Thymus (tissue), 11 donors: Measurements from ENCODE around the gene VWA3B. TPM values are rescaled to one million over a fixed set of nuclear protein-coding genes. Genes with fewer than 3 reads are reported as not detected.

Experiments used
- DNase-seq, 9 donors: peaks; one replicate each; pipeline ENCODE4 v3.0.0-alpha.2; 2013; ENCODE audit warnings: low spot score in 9 of 9, low read depth in 6 of 9, missing footprints in 1 of 9
- H3K27ac ChIP-seq, 2 donors: one replicate each; pipeline ENCODE4 v1.5.1; 2013; ENCODE audit warnings: control low read depth in 1 of 2, low read depth in 1 of 2, low read length in 1 of 2, mild to moderate bottlenecking in 1 of 2, moderate library complexity in 1 of 2
- H3K27me3 ChIP-seq, 2 donors: one replicate each; pipeline ENCODE4 v1.5.1; 2013; ENCODE audit warnings: low read length in 1 of 2; ENCODE audit not compliant: control insufficient read depth in 2 of 2, insufficient read depth in 1 of 2
- H3K36me3 ChIP-seq, 2 donors: one replicate each; pipeline ENCODE4 v1.5.1; 2013; ENCODE audit warnings: low read length in 1 of 2, mild to moderate bottlenecking in 1 of 2, moderate library complexity in 1 of 2; ENCODE audit not compliant: control insufficient read depth in 2 of 2, insufficient read depth in 2 of 2
- H3K4me1 ChIP-seq, 2 donors: one replicate each; pipeline ENCODE4 v1.5.1; 2013; ENCODE audit warnings: low read length in 2 of 2; ENCODE audit not compliant: control insufficient read depth in 2 of 2, insufficient read depth in 2 of 2
- H3K4me3 ChIP-seq, 2 donors: one replicate each; pipeline ENCODE4 v1.5.1; 2013; ENCODE audit warnings: low read length in 2 of 2, control low read depth in 1 of 2, mild to moderate bottlenecking in 1 of 2
- H3K9me3 ChIP-seq, 2 donors: one replicate each; pipeline ENCODE4 v1.5.1; 2013; ENCODE audit warnings: low read length in 1 of 2, mild to moderate bottlenecking in 1 of 2; ENCODE audit not compliant: control insufficient read depth in 2 of 2, insufficient read depth in 1 of 2
- WGBS: extraction: QIAGEN DNeasy Blood & Tissue Kit; methylation state at CpG from one replicate; pipeline ENCODE4 v1.1.7; 2013; 5-methylcytosine and 5-hydroxymethylcytosine counted together
- polyA plus RNA-seq: library from polyadenylated mRNA; stranded (reverse); fragments of 200-250 nt; gene quantifications from one replicate; pipeline ENCODE4 v1.2.3, GENCODE V29; 2013
- total RNA-seq: library from RNA; stranded (reverse); fragments of 120-200 nt; gene quantifications from one replicate; pipeline ENCODE4 v1.2.4, GENCODE V29; 2013
- donor health status: healthy.

Gene VWA3B
- total and polyA plus RNA-seq, 2 donors = 0.30 to 3.2 TPM

- no peaks in the 10 kb centered on the region for H3K9me3 ChIP-seq
- WGBS = 97% methylated on average over 1 of the region's 1 CpG
- no peaks in the 10 kb centered on the region for H3K36me3 ChIP-seq
- H3K27me3 ChIP-seq = peaks cover 0 to 16% of the 10 kb centered on the region in 2 donors
- no peaks in the 10 kb centered on the region for H3K4me1 ChIP-seq
- no peak overlapping the region for H3K27ac ChIP-seq
- H3K4me3 ChIP-seq = no peak overlapping the region
- no peak for DNase-seq
These were observed 195.1 kb downstream of the VWA3B start for GRCh38 chr2:98282109-98282508.

- Histone ChIP-seq H3K9me3 (no peaks in the 10 kb centered on the region), H3K27ac (no peak overlapping the region), H3K4me3 (no peak overlapping the region), H3K27me3 (no peaks in the 10 kb centered on the region), H3K4me1 (no peaks in the 10 kb centered on the region), H3K36me3 (no peaks in the 10 kb centered on the region)
- WGBS = 98% methylated on average over 5 of the region's 5 CpGs
- no peak for DNase-seq
These were observed 206.1 kb downstream of the VWA3B start for GRCh38 chr2:98293030-98293429.

- Histone ChIP-seq H3K27me3 (peaks cover 0 to 2% of the 10 kb centered on the region in 2 donors), H3K27ac (no peak overlapping the region), H3K4me3 (no peak overlapping the region), H3K36me3 (no peaks in the 10 kb centered on the region), H3K4me1 (no peaks in the 10 kb centered on the region), H3K9me3 (no peaks in the 10 kb centered on the region)
- 84% methylated on average over 12 of the region's 12 CpGs for WGBS
- DNase-seq = no peak
These were observed 207.1 kb downstream of the VWA3B start for GRCh38 chr2:98293931-98294687.

- WGBS = 85% methylated on average over 6 of the region's 6 CpGs
- Histone ChIP-seq H3K4me3 (no peak overlapping the region), H3K4me1 (no peaks in the 10 kb centered on the region), H3K27me3 (peaks cover 0 to 5% of the 10 kb centered on the region in 2 donors), H3K9me3 (no peaks in the 10 kb centered on the region), H3K27ac (no peak overlapping the region), H3K36me3 (no peaks in the 10 kb centered on the region)
- no peak for DNase-seq
These were observed 207.7 kb downstream of the VWA3B start for GRCh38 chr2:98294711-98295110.

GRCh38 chr2:98295275-98295674 lies 208.3 kb downstream of the VWA3B start:
- H3K9me3 ChIP-seq = no peaks in the 10 kb centered on the region
- peaks cover 2 to 6% of the 10 kb centered on the region in 2 donors for H3K27me3 ChIP-seq
- DNase-seq = no peak
- H3K4me3 ChIP-seq = no peak overlapping the region
- H3K36me3 ChIP-seq = no peaks in the 10 kb centered on the region
- 91% methylated on average over 5 of the region's 5 CpGs for WGBS
- H3K27ac ChIP-seq = no peak overlapping the region
- H3K4me1 ChIP-seq = no peaks in the 10 kb centered on the region

GRCh38 chr2:98295721-98296414 lies 208.9 kb downstream of the VWA3B start:
- 93% methylated on average over 9 of the region's 9 CpGs for WGBS
- H3K9me3 ChIP-seq = no peaks in the 10 kb centered on the region
- H3K27ac ChIP-seq = no peak overlapping the region
- H3K27me3 ChIP-seq = peaks cover 2 to 6% of the 10 kb centered on the region in 2 donors
- no peaks in the 10 kb centered on the region for H3K4me1 ChIP-seq
- H3K4me3 ChIP-seq = no peak overlapping the region
- DNase-seq = no peak
- no peaks in the 10 kb centered on the region for H3K36me3 ChIP-seq

GRCh38 chr2:98296440-98296839 lies 209.5 kb downstream of the VWA3B start:
- no peak overlapping the region for H3K27ac ChIP-seq
- no peak for DNase-seq
- no peaks in the 10 kb centered on the region for H3K36me3 ChIP-seq
- peaks cover 2 to 6% of the 10 kb centered on the region in 2 donors for H3K27me3 ChIP-seq
- 95% methylated on average over 7 of the region's 7 CpGs for WGBS
- H3K4me1 ChIP-seq = no peaks in the 10 kb centered on the region
- H3K4me3 ChIP-seq = no peak overlapping the region
- no peaks in the 10 kb centered on the region for H3K9me3 ChIP-seq

- DNase-seq = no peak
- 81% methylated on average over 12 of the region's 12 CpGs for WGBS
- H3K4me1 ChIP-seq = no peaks in the 10 kb centered on the region
- H3K36me3 ChIP-seq = no peaks in the 10 kb centered on the region
- H3K27ac ChIP-seq = no peak overlapping the region
- H3K27me3 ChIP-seq = peaks cover 2 to 6% of the 10 kb centered on the region in 2 donors
- H3K4me3 ChIP-seq = no peak overlapping the region
- H3K9me3 ChIP-seq = no peaks in the 10 kb centered on the region
These were observed 211.1 kb downstream of the VWA3B start for GRCh38 chr2:98297817-98298682.
